Nucleus accumbens (tissue), 56 donors: ENCODE data around the gene OR7A10.

Experiments
- DNase-seq, 56 donors: peaks; one replicate each; lab custom pipeline; 2025; lab: John Stamatoyannopoulos, UW

OR7A10 gene

DNA sequence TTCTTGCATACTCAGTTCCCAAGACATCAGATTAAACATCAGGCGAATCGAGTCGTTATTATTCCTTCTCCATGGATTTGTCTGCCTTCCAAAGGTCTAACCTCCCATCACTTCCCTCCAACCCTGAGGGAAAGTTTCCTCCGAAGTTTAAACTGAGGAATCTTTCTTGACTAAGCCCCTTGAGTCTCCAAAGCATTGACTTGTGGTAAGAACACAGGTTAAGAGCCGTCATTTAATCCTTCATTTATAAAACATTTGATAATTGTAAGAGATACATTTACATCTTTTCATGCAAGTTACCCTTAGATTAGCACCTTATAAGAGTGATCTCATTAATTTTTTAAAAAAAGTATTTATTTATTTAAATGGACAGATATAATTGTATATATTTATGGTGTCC is at the start of gene OR7A10:
Gene OR7A10, minus strand, starts transcription at position 101 of the 400 bp plus-strand sequence. CDS start 7,045 bp downstream, outside the sequence.
- no peak for DNase-seq

DNA sequence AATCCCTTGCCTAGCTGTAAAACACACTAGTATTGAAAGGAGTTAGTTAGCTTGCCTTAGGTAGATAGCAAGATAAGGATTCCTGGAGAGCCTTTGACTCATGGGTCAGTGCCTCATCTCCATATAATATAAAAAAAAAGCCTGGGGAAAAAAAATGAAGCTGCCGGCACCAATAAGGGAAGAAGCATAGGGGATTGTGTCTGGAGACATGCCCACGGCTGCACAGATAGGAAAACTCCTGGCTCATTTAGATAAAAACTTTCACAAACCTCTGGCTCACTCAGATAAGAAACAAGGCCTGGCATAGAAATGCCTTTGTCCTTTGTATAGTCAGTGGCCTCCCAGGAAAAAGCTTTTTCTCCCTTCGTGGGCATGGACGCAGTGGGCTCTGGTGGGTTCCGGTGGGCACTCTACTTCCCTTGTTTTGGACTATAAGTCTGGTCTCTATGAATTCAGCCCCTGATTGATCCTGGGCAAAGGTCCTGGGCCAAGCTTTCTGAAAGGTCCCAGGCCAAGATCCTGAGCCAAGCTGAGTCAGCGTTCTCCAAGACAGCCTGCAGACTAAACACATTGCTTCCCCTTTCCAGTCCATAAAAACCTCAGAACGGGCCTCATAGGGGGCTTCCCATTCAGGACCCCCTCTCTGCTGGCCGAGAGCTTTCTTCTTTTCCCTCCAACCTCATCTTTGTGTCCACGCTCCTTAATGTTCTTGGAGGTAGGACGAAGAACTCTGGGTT is 42.1 kb upstream of the OR7A10 start:
- DNase-seq: peak in 2 of 56 donors; percentile 0 to 22

DNA sequence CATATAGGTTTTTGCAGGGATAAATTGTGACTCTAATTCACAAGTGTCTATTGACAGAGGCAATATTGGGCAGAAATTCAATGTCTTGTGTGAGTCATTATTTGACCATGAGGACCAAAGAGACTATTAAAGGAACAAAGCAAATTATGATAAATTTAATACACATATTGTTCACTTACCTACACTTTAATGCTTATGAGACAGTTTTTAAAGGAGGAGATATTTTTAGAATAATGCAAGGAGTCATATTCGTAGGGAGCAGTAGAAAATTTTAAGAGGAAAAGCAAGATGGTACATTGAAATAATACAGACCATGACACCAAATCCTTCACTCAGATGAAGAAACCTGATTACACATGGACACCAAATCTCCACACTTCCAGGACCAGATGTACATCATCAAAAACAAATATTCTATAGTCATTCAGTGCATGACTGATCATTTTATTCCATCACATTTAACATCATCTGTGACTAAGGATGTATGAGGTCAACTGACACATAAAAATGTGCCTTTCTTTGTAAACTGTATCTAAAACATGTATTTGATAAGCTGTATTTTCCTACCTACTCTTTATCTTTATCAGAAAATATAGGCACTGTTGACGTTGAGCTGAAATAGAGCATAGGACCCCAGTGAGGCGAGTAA is 41.4 kb upstream of the OR7A10 start:
- DNase-seq: no peak

DNA sequence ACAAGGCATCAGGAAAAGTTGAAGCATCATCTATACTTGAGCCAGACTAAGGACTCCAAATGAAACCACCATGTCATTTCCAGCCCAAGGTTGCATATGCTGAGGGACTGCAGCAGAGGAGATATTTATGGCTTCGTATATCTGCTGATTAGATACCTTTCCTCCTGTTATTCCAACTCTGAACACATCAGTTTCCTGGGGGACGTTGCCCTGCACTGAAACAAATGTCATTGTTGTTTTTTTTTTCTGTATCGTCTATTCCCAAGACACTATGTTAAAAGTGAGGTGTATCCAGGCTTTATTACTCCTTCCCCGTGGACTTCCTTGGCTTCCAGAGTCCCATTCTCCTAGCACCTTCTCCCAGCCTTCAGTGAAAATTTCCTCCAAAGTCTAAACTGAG is 37.3 kb upstream of the OR7A10 start, which contains the start of gene OR7A17:
Gene OR7A17, minus strand, starts transcription at position 101 of the 400 bp plus-strand sequence. CDS start 4,777 bp downstream, outside the sequence.
- DNase-seq: no peak

DNA sequence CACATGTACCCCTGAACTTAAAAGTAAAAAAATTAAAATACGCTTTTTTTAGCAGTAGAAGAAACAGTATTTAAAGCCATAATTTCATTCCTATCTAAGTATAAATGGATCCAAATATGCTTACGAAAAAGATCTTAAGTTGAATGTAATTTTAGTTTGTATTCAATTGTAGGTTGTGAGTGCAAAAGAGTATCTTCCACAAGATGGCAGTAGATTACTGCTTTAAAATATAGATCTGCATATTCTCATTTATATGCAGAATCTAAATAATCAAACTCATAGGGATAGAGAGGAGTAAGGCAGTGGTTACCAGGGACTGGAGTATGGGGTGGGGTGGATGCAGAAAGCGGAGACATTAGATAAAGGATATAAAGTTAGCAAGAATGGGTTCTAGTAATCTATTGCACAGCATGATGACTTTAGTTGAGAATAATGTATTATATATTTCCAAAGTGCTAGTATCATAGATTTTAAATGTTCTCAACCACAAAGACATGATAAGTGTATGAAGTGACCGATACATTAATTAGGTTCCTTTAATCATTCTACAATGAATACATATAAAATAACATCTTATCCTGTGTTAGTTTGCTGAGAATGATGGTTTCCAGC is 23.0 kb upstream of the OR7A10 start:
- no peak for DNase-seq

DNA sequence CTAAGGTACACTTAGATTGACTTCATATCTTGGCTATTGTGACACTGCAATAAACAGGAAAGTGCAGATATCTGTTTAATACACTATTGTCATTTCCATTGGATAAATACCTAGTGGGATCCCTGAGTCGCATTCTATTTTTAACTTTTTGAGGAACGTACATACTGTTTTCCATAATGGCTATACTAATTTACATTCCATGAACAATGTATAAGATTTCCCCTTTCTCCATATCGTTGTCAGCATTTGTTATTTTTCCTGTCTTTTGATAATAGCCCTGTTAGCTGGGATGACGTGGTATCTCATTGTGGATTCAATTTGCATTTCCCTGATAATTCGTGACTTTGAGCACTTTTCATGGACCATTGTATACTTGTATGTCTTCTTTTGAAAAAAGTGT is 19.8 kb upstream of the OR7A10 start:
- no peak for DNase-seq

DNA sequence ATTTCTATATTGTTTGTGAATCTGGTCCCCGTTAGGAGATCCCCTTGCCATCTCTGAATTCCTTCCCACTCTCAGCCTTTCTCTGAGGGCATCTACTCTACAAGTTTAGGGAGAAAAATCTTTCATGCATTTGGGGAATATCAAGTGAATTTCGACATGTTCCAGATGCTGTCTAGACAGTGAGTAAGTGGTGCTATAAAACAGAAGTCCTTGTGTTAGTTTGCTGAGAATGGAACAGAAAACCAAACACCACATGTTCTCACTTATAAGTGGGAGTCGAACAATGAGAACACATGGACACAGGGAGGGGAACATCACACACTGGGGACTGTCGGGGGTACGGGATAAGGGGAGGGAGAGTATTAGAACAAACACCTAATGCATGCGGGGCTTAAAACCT is 5.1 kb downstream of the OR7A10 start:
- no peak for DNase-seq

DNA sequence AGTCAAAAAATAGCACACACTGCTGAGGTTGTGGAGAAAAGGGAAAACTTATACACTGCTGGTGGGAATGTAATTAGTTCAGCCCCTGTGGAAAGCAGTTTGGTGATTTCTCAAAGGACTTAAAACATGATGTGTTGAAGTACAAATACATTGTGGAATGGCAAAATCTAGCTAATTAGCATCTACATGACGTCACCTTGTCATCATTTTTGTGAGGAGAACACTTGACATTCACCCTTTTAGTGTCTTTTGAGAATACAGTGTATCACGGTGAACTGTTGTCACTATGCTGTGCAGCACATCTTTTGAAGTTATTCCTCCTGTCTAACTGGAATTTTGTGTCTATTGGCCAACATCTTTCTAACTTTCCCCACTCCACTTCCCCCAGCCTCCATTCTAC is 5.6 kb downstream of the OR7A10 start:
- no peak for DNase-seq

DNA sequence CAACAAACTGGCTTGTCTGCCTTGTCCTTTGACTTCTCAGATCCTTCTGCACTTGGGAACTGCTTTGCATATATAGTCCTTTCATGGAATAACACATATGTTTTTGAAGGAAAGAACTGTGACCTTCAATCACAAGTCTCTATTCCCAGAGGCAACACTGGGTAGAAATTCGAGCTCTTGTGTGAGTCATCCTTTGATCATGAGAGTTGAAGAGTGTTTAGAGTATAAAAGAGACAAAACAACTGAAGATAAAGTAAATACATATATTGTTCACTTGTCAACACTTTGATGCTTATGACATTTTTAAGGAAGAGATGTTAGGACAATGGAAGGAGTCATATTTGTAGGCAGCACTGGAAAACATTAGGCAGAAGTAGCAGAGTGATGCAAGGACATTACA is 8.5 kb downstream of the OR7A10 start:
- no peak for DNase-seq

DNA sequence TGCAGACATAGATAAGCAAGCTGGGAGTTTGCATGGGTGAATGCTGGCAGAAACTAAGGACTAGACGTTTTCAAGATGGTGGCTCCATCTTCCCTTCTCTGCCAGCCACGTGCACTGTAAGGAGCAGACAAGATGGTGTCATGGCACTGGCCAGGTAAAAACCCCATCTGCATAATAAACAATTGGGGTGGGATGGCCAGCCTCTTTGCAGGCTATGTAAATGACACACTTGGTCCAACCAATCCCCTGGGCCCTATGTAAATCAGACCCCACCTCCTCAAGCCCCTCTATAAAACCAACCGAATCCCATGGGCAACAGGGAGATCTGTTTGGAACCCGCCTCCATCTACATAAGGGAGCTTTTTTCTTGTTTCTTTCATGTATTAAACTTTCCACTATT is 11.3 kb downstream of the OR7A10 start:
- no peak for DNase-seq

DNA sequence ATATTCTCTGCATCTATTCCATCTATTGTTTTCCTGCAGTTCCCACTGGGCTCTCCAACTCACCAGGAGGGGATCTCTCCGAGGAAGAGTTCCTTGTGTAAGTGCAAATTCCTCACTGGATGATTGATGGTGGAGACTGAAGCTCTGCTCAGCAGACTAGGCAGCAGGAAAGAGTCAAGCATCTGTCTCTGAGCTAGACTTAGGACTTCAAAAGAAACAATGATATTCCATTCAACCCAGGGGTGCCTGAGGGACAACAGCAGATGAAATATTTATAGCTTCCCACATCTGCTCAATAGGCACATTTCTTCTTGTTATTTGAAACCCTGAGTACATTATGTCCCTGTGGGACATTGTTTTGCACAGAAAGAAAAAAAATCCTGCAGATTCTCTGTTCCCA is 13.7 kb downstream of the OR7A10 start, which contains the start of the genes OR7A5 and OR7C1:
Gene OR7A5, minus strand, starts transcription at position 175 of the 400 bp plus-strand sequence. CDS start 6,944 bp downstream, outside the sequence.
Gene OR7C1, minus strand, starts transcription at position 175 of the 400 bp plus-strand sequence. CDS start 35,049 bp downstream, outside the sequence.
- peak in 4 of 56 donors; percentile 0 to 6 (median 2) for DNase-seq

DNA sequence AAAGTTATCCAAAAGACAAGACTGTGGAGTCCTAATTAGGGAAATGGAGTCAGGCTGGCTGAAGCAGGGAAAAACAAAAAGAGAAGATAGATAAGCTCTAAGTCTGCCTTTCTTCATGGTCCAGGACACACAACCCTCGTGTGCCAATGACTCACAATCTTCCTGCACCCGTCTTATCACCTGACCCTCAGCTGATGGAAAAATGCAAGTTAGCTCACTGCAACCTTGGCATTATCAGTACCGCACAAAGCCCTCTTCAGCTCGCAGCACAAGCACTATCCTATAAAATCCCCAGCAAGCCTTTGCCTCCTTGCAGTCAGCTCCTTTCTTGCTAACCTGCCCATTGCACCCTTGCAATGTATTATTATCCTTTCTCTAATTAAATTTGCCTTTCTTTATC is 18.0 kb downstream of the OR7A10 start:
- no peak for DNase-seq

DNA sequence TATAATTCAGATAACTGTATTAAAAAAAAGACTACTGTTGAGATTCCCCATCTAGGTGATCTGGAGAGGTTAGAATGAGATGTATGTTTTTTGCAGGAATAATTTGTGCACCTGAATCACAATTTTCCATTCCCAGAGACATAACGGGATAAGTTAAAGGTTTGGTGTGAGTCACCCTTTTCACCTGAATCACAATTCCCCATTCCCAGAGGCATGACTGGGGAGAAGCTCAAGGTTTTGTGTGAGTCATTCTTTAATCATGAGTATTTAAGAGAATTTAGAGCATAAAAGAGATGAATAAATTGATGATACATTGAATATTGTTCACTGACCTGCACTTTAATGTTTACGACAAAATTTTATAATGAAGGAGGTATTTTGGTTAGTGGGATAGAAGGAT is 22.7 kb downstream of the OR7A10 start:
- no peak for DNase-seq

DNA sequence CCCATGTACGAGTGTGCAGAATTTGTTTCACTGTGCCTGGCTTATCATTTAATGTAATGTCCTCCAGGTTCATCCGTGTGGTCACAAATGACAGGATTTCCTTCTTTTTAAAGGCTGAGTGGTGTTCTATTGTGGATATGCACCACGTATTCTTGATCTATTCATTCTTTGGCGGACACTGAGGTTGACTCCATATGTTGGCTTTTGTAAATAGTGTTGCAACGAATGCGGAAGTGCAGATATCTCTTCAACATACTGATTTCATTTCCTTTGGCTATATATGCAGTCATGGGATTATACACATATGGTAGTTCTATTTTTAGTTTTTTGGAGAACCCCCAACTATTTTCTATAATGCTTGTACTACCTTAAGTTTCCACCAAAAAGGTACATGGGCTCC is 26.8 kb downstream of the OR7A10 start:
- no peak for DNase-seq

DNA sequence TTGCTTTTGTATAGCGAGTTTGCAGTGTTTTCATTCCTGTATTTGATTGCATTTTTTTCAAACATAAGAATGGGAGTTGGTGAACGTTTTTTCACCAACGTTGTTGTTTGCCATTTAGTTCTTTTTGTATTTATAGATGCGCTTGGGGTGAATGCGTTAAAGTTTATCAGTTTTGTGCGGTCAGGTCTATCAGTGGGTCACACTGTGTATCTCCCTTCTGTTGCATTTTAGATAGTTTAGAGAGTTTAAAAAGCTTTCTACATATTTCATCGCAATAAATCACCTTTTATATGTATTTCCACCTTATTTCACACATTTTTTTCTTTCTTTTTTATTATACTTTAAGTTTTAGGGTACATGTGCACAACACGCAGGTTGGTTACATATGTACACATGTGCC is 30.1 kb downstream of the OR7A10 start:
- no peak for DNase-seq

DNA sequence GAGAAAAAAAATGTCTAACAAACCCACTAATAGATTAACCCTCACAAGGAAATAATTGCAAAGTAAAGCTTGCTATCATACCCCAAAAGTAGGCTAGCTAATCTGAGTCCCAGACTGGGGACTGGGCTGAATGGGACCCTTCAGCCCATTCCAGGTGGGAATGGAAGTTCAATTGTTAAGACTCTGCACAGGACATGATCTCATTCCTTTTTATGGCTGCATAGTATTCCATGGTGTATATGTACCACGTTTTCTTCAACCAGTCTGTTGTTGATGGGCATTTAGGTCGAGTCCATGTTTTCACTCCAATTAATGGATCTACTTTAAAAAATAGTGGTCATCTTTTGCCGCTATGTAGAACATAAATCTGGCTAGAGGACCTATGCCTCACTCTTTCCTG is 31.7 kb downstream of the OR7A10 start:
- DNase-seq: no peak

DNA sequence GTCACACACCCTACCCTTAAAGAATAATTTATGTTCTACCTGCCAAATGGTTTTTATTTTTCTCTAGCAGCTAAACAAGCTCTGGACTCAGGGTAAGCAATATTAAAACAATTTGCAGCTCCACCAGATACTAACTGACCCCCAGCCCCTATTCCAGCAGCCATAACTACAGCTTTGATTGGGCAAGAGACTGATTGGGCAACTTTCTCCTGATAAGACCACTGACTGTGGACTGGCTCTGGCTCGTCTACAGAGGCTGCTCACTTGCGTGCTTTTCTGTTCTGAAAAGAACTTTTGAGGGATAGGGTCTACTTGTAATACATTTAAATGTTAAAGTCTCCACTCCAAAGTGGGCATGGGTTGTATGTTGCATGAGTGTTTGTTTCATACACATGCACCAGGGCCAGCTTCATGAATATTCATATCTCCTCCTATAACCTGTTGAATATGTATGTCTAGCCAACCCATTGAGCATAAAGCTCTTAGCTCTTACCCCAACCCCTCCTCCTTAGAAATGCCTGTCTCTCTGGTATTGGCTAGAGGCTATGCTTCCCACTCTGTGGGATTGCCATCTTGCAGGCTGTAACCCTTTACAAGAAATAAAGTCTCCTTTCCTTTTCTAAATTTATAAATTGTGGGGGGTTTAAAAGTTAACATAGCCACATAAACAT is 33.6 kb downstream of the OR7A10 start:
- DNase-seq: no peak

DNA sequence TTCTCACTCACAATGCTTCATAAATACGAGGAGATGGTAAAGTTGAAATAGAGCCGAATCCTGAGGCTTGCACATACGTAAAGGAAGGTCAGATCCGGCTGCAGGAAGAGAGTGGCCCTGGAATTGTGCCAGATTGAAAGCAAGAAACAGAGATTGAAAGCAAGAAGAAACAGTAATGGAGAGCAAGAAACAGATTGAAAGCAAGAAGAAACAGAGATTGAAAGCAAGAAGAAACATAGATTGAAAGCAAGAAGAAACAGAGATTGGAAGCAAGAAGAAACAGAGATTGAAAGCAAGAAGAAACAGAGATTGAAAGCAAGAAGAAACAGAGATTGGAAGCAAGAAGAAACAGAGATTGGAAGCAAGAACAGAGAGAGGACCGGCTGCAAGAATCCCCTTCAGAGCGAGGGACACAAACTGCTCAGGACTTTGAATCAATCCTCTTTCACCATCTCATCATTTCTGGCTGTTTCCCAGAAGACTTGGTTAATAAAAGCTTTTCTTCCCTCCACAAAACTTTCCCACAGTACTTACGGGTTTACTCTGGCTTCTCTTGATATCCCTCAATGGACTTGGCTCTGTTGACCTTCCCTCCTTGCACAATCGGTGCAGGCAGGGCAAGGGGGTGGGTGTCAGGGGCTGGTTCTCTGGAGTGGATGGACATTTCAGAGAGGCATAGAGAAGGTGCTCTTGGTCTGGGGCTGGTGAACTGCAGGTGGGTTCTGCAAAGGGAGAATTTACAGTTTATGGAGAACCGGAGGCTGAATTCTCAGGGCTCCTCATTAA is 39.3 kb downstream of the OR7A10 start:
- no peak for DNase-seq

DNA sequence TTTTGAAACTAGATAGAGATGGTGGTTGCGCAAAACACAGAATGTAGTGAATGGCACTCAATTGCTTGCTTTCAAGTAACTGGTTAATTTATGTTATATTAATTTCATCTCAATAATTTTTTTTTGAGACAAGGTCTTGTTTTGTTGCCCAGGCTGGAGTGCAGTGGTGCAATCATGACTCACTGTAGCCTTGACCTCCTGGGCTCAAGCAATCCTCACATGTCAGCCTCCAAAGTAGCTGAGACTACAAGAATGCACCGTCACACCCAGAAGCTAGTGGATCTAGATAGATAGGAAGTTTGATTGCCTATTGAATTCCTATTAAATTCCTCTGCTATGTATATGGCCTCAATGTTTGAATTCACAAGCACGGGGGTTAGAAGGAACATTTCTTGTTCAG is 44.0 kb downstream of the OR7A10 start:
- DNase-seq: no peak

DNA sequence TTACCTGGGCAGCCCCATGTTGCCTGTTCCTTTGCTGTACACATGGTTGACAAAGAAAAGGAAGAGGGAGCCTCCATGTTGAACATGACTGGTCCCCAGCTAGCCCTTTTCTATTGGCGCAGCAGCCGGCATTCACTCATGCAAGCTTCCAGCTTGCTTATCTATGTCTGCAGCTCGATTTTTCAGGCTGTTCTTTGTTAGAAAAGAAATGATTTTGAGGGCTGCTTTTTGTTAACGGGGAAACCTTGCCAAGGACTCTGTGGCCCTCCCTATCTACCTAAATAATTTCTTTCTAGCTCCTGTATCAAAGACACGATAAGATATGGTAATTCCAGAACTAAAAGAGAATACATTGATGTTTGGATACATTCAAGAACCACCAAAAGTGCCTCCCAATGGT is 50.0 kb downstream of the OR7A10 start:
- DNase-seq: no peak
